ENCODE data around the gene CCL16.

DNA sequence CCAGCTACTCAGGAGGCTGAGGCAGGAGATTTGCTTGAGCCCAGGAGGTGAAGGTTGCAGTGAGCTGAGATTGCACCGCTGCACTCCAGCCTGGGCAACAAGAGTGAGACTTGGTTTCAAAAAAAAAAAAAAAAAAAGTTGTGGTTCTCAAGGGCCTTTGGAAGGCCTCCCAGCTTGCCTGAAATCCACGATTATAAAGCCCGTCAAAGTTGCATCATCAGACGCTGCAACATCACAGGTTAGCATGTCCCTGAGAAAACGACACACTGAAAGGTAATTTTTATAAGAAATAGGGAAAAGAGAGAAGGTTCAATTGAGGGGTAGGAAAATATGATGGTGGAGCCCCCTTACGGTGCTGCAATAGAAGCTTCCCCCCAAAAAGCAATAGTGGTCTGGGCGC, 33.2 kb downstream of the CCL16 start:
- TF ChIP-seq, protein P1, sequence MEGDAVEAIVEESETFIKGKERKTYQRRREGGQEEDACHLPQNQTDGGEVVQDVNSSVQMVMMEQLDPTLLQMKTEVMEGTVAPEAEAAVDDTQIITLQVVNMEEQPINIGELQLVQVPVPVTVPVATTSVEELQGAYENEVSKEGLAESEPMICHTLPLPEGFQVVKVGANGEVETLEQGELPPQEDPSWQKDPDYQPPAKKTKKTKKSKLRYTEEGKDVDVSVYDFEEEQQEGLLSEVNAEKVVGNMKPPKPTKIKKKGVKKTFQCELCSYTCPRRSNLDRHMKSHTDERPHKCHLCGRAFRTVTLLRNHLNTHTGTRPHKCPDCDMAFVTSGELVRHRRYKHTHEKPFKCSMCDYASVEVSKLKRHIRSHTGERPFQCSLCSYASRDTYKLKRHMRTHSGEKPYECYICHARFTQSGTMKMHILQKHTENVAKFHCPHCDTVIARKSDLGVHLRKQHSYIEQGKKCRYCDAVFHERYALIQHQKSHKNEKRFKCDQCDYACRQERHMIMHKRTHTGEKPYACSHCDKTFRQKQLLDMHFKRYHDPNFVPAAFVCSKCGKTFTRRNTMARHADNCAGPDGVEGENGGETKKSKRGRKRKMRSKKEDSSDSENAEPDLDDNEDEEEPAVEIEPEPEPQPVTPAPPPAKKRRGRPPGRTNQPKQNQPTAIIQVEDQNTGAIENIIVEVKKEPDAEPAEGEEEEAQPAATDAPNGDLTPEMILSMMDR (IDR thresholded peaks at IDR 0.05; ENCODE audit: borderline replicate concordance, extremely low read depth, low read length, poor library complexity, severe bottlenecking) = no peak
- no peak for TF ChIP-seq EZH2 (IDR thresholded peaks at IDR 0.05; ENCODE audit: borderline replicate concordance, low read depth, low read length, severe bottlenecking)

Measured in DND-41 (cell line).